ENCODE measurements around the gene ADO. TPM values are rescaled to one million over a fixed set of nuclear protein-coding genes. Genes with fewer than 3 reads are reported as not detected.

Gene ADO
- total and polyA plus RNA-seq, 2 of the 4 experiments (the other 2 are of a cell fraction), result 8.0 to 8.1 TPM

DNA sequence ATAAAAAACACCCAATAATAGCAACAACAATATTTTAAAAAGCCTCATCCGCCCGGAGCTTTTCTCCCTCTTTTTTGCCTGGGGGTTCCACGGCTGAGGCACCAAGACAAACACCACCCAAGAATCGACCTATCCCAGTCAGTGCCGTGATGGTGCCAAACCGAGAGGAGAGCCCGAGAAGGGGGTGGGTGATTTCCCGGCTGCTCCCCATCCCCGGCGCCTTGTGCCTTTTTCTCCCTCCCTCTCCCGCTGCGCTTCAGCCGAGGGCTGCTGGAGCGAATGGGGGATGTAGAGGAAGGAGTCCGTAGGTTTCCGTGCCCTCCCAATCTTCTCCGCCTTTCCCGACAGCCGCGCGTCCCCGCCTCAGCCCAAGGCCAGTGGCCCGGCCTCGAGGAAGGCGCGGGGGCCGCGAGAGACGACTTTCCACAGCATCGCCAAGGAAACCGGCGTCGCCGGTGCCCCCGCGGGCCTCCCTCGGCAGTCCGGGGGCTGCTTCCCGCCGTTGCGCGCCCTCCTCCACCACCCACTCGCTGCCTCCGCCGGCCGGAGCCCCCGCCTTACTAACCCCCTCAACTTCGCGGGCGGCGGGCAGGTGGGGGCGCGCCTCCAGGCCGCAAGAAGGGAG lies 10.3 kb downstream of the ADO start:
- Histone ChIP-seq H3K9ac (ENCODE audit: low read depth, low read length) (no peak overlapping the region), H2AFZ (replicated peaks; ENCODE audit: low read length, poor library complexity) (peak overlapping the region; percentile 81), H4K5ac (ENCODE audit: low read depth, low read length) (no peak overlapping the region), H3K4me3 (ENCODE audit: insufficient read depth, low read depth, low read length) (peak overlapping the region; percentile 73), H2AK5ac (ENCODE audit: low read depth, low read length) (no peak overlapping the region), H3K18ac (ENCODE audit: low read depth, low read length) (no peak overlapping the region), H3K4ac (ENCODE audit: low read depth, low read length) (no peak overlapping the region), H4K20me1 (ENCODE audit: insufficient read depth, low read length) (peaks cover 14% of the 10 kb centered on the region), H3K4me1 (ENCODE audit: control insufficient read depth, insufficient read depth, low read length) (peaks cover 7% of the 10 kb centered on the region; the same call in 1 of the 2 replicates), H3K9me1 (ENCODE audit: insufficient read depth, low read length) (no peaks in the 10 kb centered on the region), H3K4me2 (ENCODE audit: low read depth, low read length) (peak overlapping the region; percentile 92; the same call in 1 of the 2 replicates), H2BK5ac (ENCODE audit: low read depth, low read length, poor library complexity, severe bottlenecking) (no peak overlapping the region), H4K91ac (ENCODE audit: insufficient read depth, low read depth, low read length) (no peak overlapping the region), H4K8ac (ENCODE audit: low read depth in 2 of 2, low read length in 2 of 2) (no peak overlapping the region), H3K23ac (ENCODE audit: low read depth, low read length) (no peak overlapping the region), H3K27me3 (ENCODE audit: control insufficient read depth, insufficient read depth, low read length) (peaks cover 37% of the 10 kb centered on the region), H3K9me3 (ENCODE audit: control insufficient read depth, insufficient read depth, low read length) (no peaks in the 10 kb centered on the region), H2BK120ac (ENCODE audit: low read depth, low read length) (no peak overlapping the region), H3K36me3 (ENCODE audit: control insufficient read depth, insufficient read depth, low read length) (no peaks in the 10 kb centered on the region), H3K14ac (replicated peaks; ENCODE audit: low read depth, low read length) (no peak overlapping the region), H3K56ac (ENCODE audit: extremely low read depth, insufficient read depth, low read length) (no peak overlapping the region), H2BK15ac (ENCODE audit: low read depth, low read length) (no peak overlapping the region), H3K79me1 (ENCODE audit: low read depth in 1 of 2, low read length in 2 of 2) (no peaks in the 10 kb centered on the region), H2BK20ac (ENCODE audit: low read depth, low read length) (no peak overlapping the region), H3K27ac (ENCODE audit: insufficient read depth, low read length) (no peak overlapping the region), H2AK9ac (replicated peaks; ENCODE audit: low read depth, low read length, poor library complexity) (no peak overlapping the region)
- BruUV-seq (replicated peaks), result no TSS peak
- no peak for ATAC-seq (ENCODE audit: low read depth)
- TF ChIP-seq BHLHE40 (IDR thresholded peaks at IDR 0.05; ENCODE audit: low read depth, low read length), result no peak
- no peak for TF ChIP-seq CEBPB (IDR thresholded peaks at IDR 0.05; ENCODE audit: low read depth, low read length)
- no peak for TF ChIP-seq POLR2A (IDR thresholded peaks at IDR 0.05; ENCODE audit: low read depth, low read length)
- TF ChIP-seq CTCF (conservative IDR thresholded peaks at IDR 0.05; ENCODE audit: low read depth, low read length), result no peak
- TF ChIP-seq RCOR1 (IDR thresholded peaks at IDR 0.05; ENCODE audit: insufficient replicate concordance, low read length), result no peak
- TF ChIP-seq FOS (IDR thresholded peaks at IDR 0.05; ENCODE audit: low read depth, low read length), result no peak
- no peak for DNase-seq
- WGBS, 2 experiments (ENCODE audit: extremely low coverage in 2 of 2, insufficient read length in 1 of 2), result 2% methylated on average over 19 of the region's 54 CpGs; no CpG with 5 or more reads in 1 of the 2 experiments
- dilution Hi-C loops (cut with HindIII; ENCODE audit: low sequenced_read_pairs, unreplicated experiment) (no loop called here), in situ Hi-C loops (cut with MboI; ENCODE audit: low sequenced_read_pairs) (loop anchor here (5.0 to 25.0 kb wide), 4 partner anchors 203 to 778 kb away; partner anchors contain the start of gene RTKN2), intact Hi-C loops (cut with micrococcal nuclease) (loop anchor here (5.0 kb wide), 3 partner anchors 267 to 548 kb away; partner anchors contain the start of gene RTKN2)
- ChIA-PET POLR2A (ENCODE audit: unreplicated experiment) (no interaction called here), CTCF (interaction anchor here (1.2 kb wide), 1 partner anchor 204 kb away, joined by 3 read pairs; no protein-coding TSS in a partner anchor)

Data from IMR-90 (cell line).